Prostate gland (tissue), 2 donors: ENCODE measurements around the gene ECD.
A peak's percentile ranks its signal among the peaks of the same experiment; 100 is the strongest.

Experiments used
- POLR2AphosphoS5 ChIP-seq: sonication (generic); formaldehyde crosslinking; IDR thresholded peaks from one replicate; pipeline ENCODE4 v1.6.1; 2017; ENCODE audit warnings: antibody characterized with exemption
- TF ChIP-seq, protein P1 (sequence below), 4 experiments: fragments of 200-600 bp in 2 of 4; fragments of 450-650 bp in 2 of 4; sonication (generic) in 2 of 4; IDR thresholded peaks; 1 replicate in 3 of 4; 2 replicates in 1 of 4; pipeline ENCODE4 v1.5.1; 2016 to 2019; ENCODE audit warnings: antibody characterized with exemption in 4 of 4, mild to moderate bottlenecking in 2 of 4, moderate library complexity in 2 of 4

DNA sequence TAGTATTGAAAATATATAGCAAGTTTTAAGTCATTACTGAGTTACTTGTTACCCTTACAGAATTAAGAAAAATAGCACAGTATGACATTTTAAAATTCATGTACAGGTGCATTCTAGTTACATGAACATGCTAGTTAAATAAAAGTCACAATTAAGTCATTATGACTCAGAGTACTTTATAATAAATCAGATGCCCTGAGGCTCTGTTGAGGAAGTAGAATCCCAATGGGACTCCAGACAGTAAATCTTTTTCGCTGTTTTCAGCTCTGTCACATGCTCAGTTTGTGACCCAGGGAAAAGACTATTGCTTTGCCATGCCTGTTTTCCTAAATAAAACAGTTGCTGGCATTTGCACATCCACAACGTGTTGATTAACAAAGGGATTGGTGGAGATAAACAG, 36.5 kb downstream of the ECD start:
- TF ChIP-seq, protein P1, sequence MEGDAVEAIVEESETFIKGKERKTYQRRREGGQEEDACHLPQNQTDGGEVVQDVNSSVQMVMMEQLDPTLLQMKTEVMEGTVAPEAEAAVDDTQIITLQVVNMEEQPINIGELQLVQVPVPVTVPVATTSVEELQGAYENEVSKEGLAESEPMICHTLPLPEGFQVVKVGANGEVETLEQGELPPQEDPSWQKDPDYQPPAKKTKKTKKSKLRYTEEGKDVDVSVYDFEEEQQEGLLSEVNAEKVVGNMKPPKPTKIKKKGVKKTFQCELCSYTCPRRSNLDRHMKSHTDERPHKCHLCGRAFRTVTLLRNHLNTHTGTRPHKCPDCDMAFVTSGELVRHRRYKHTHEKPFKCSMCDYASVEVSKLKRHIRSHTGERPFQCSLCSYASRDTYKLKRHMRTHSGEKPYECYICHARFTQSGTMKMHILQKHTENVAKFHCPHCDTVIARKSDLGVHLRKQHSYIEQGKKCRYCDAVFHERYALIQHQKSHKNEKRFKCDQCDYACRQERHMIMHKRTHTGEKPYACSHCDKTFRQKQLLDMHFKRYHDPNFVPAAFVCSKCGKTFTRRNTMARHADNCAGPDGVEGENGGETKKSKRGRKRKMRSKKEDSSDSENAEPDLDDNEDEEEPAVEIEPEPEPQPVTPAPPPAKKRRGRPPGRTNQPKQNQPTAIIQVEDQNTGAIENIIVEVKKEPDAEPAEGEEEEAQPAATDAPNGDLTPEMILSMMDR (IDR thresholded peaks at IDR 0.05) = no peak
- TF ChIP-seq POLR2AphosphoS5 = peak; percentile 5
